ACC112 (cell line): ENCODE results near the gene TMEM87B.

Source experiments
- H2AFZ ChIP-seq: fragments of 200-600 bp; sonication (generic); one replicate; pipeline ENCODE4 v1.6.0; 2017; ENCODE audit warnings: antibody characterized with exemption, low read length; ENCODE audit not compliant: unreplicated experiment
- H3K27ac ChIP-seq: fragments of 200-600 bp; sonication (generic); 2 replicates; pipeline ENCODE4 v1.5.1; 2014; ENCODE audit warnings: low read depth, mild to moderate bottlenecking, antibody characterized with exemption, low read length, moderate library complexity
- H3K27me3 ChIP-seq: fragments of 200-600 bp; sonication (generic); 2 replicates; pipeline ENCODE4 v1.6.1; 2014; ENCODE audit warnings: mild to moderate bottlenecking, antibody characterized with exemption, low read length, moderate library complexity, mixed read lengths; ENCODE audit not compliant: insufficient read depth
- H3K36me3 ChIP-seq: fragments of 200-600 bp; sonication (generic); 2 replicates; pipeline ENCODE4 v1.6.1; 2016; ENCODE audit warnings: mild to moderate bottlenecking, antibody characterized with exemption, low read length, moderate library complexity, mixed read lengths; ENCODE audit not compliant: insufficient read depth
- H3K4me1 ChIP-seq: fragments of 200-600 bp; sonication (generic); one replicate; pipeline ENCODE4 v1.6.1; 2016; ENCODE audit warnings: low read length, mixed read lengths; ENCODE audit not compliant: insufficient read depth, unreplicated experiment, control insufficient read depth
- H3K4me3 ChIP-seq: fragments of 200-600 bp; sonication (generic); 2 replicates; pipeline ENCODE4 v1.5.1; 2014; ENCODE audit warnings: mild to moderate bottlenecking, low read depth, low read length
- H3K79me2 ChIP-seq: fragments of 200-600 bp; sonication (generic); one replicate; pipeline ENCODE4 v1.6.0; 2016; ENCODE audit warnings: low read length; ENCODE audit not compliant: control insufficient read depth, unreplicated experiment, insufficient read depth

The TMEM87B gene

GRCh38 chr2:112166806-112167499 lies 111.9 kb downstream of the TMEM87B start:
- H3K27me3 ChIP-seq: no peaks in the 10 kb centered on the region
- H3K4me1 ChIP-seq: no peaks in the 10 kb centered on the region

GRCh38 chr2:112168422-112169124 lies 113.5 kb downstream of the TMEM87B start:
- no peaks in the 10 kb centered on the region for H3K4me1 ChIP-seq
- no peak overlapping the region for H2AFZ ChIP-seq
- H3K36me3 ChIP-seq: no peaks in the 10 kb centered on the region
- H3K79me2 ChIP-seq: no peaks in the 10 kb centered on the region
- H3K27ac ChIP-seq: no peak overlapping the region
- H3K4me3 ChIP-seq: no peak overlapping the region
- no peaks in the 10 kb centered on the region for H3K27me3 ChIP-seq

More at GRCh38 chr2:112166806-112167499, 111.9 kb downstream of the TMEM87B start:
- Histone ChIP-seq H3K27ac (no peak overlapping the region), H3K79me2 (no peaks in the 10 kb centered on the region), H2AFZ (no peak overlapping the region), H3K4me3 (no peak overlapping the region), H3K36me3 (no peaks in the 10 kb centered on the region)
